Adrenal gland (tissue), 5 donors: ENCODE data around the gene TRAK1.

Experiments
- CTCF ChIP-seq, 6 experiments: fragments of 450-650 bp in 4 of 6; fragments of 200-600 bp in 2 of 6; sonication (generic) in 1 of 6; IDR thresholded peaks; 1 replicate in 5 of 6; 2 replicates in 1 of 6; pipeline versions ENCODE4 v1.5.1 to v1.8.0; 2016 to 2021; ENCODE audit warnings: antibody characterized with exemption in 6 of 6, mild to moderate bottlenecking in 2 of 6, moderate library complexity in 1 of 6
- POLR2A ChIP-seq, 2 donors: fragments of 450-650 bp; IDR thresholded peaks; one replicate each; pipeline ENCODE4 v1.6.1; 2017; ENCODE audit warnings: antibody characterized with exemption in 2 of 2, mild to moderate bottlenecking in 2 of 2, moderate library complexity in 1 of 2
- donor health status: DM: no; HTN: no; CAD: no.

- TF ChIP-seq POLR2A (IDR thresholded peaks at IDR 0.05) (no peak), CTCF (IDR thresholded peaks at IDR 0.05) (no peak)
Observed at GRCh38 chr3:42222942-42223693, 132.0 kb downstream of the TRAK1 start.
